Caco-2 (cell line): ENCODE data around the gene MTX1. TPM values are rescaled to one million over a fixed set of nuclear protein-coding genes. Genes with fewer than 3 reads are reported as not detected.
"Not testable (repeated sequence)": the region's sequence is repeated elsewhere in the genome, so short reads cannot be mapped to it uniquely, and the experiment has no call there.

ENCODE experiments used
- BruUV-seq: library from RNA; stranded (reverse); fragments of 400-500 nt; replicated peaks from 2 replicates; lab custom pipeline; 2021; lab: Mats Ljungman, UMichigan
- CTCF ChIA-PET: fragments of 300-600 bp; sonication (Branson Sonifier 250); formaldehyde crosslinking; loops from one replicate; lab custom pipeline; 2022; ENCODE audit warnings: antibody characterized with exemption; lab: Charles Lee
- POLR2A ChIA-PET: fragments of 300-600 bp; sonication (Branson Sonifier 250); formaldehyde crosslinking; loops from one replicate; lab custom pipeline; 2022; ENCODE audit warnings: antibody characterized with exemption; lab: Charles Lee
- DNase-seq, 2 experiments: peaks; one replicate each; pipeline versions ENCODE4 v3.0.0 to v3.0.0-alpha.2; 2020 to 2022
- H3K27me3 ChIP-seq: replicated peaks from 2 replicates; pipeline ENCODE4 v1.6.0; 2011; ENCODE audit warnings: low read length; ENCODE audit not compliant: control insufficient read depth, insufficient read depth
- H3K36me3 ChIP-seq: 2 replicates; pipeline ENCODE4 v1.5.1; 2011; ENCODE audit warnings: low read length; ENCODE audit not compliant: control insufficient read depth, insufficient read depth
- H3K4me1 ChIP-seq: fragments of 250-450 bp; sonication (Bioruptor Pico); 2 replicates; pipeline ENCODE4 v1.5.1; 2020; ENCODE audit warnings: mild to moderate bottlenecking
- H3K4me3 ChIP-seq: 2 replicates; pipeline ENCODE4 v1.5.1; 2011; ENCODE audit warnings: low read depth, mild to moderate bottlenecking, control low read depth, low read length
- H3K9me3 ChIP-seq: fragments of 250-450 bp; sonication (Bioruptor Pico); 2 replicates; pipeline ENCODE4 v1.5.1; 2020; ENCODE audit warnings: mild to moderate bottlenecking, moderate library complexity
- H3K27ac Mint-ChIP-seq: one replicate; pipeline ENCODE4 v1.8.0; 2022; ENCODE audit warnings: mixed read lengths; ENCODE audit not compliant: unreplicated experiment
- H3K27me3 Mint-ChIP-seq: one replicate; pipeline ENCODE4 v1.8.0; 2022; ENCODE audit warnings: mixed read lengths; ENCODE audit not compliant: insufficient read depth, unreplicated experiment
- H3K36me3 Mint-ChIP-seq: one replicate; pipeline ENCODE4 v1.8.0; 2022; ENCODE audit warnings: mild to moderate bottlenecking, mixed read lengths; ENCODE audit not compliant: insufficient read depth, unreplicated experiment
- H3K4me1 Mint-ChIP-seq: one replicate; pipeline ENCODE4 v1.8.0; 2022; ENCODE audit warnings: low read depth, mixed read lengths; ENCODE audit not compliant: unreplicated experiment
- H3K4me3 Mint-ChIP-seq: one replicate; pipeline ENCODE4 v1.8.0; 2022; ENCODE audit warnings: mild to moderate bottlenecking, moderate library complexity, mixed read lengths; ENCODE audit not compliant: unreplicated experiment
- H3K9me3 Mint-ChIP-seq: one replicate; pipeline ENCODE4 v1.8.0; 2022; ENCODE audit warnings: mixed read lengths; ENCODE audit not compliant: unreplicated experiment
- intact Hi-C: fragments of 100-400 bp; cut with micrococcal nuclease; formaldehyde crosslinking; loops from one replicate; pipeline ENCODE4 v1.10.0; 2022; ENCODE audit not compliant: unreplicated experiment
- total RNA-seq: library from RNA; stranded (reverse); gene quantifications from 2 replicates; pipeline ENCODE4 v1.2.3, GENCODE V29; 2022
- TF ChIP-seq, protein P1 (sequence below), 2 experiments: fragments of 200-600 bp in 1 of 2; IDR thresholded peaks; 1 replicate in 1 of 2; 2 replicates in 1 of 2; pipeline versions ENCODE4 v1.5.1 to v1.8.0; 2011 to 2022; ENCODE audit warnings: antibody characterized with exemption in 1 of 2, control low read depth in 1 of 2, inconsistent platforms in 1 of 2, low read depth in 1 of 2, low read length in 1 of 2, mild to moderate bottlenecking in 1 of 2, moderate library complexity in 1 of 2; ENCODE audit not compliant: insufficient read depth in 1 of 2, severe bottlenecking in 1 of 2, unreplicated experiment in 1 of 2

MTX1 gene
- total RNA-seq, 1 experiment from 2014 or later, result 65.3 TPM

DNA sequence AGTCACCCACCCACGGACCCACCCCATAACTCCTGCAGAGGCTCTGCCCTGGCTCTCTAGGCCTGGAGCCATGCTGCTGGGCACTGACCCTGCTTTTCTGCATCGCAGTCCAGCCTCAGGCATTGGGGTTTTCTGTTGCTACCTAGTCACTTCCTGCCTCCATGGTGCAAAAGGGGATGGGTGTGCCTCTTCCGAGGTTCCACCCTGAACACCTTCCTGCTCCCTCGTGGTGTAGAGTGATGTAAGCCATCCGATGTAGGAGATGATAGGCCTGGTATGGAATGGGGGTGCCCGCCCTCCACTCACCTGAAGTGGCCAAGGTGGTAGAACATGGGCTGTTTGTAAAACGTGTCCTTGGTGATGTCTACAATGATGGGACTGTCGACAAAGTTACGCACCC lies 26.9 kb downstream of the MTX1 start:
- H3K4me1 Mint-ChIP-seq, DNase-seq, H3K27ac Mint-ChIP-seq, POLR2A ChIA-PET, BruUV-seq, H3K27me3 ChIP-seq, H3K36me3 Mint-ChIP-seq, H3K4me3 ChIP-seq, H3K9me3 ChIP-seq, intact Hi-C loops, H3K4me3 Mint-ChIP-seq, H3K27me3 Mint-ChIP-seq, H3K4me1 ChIP-seq, CTCF ChIA-PET, H3K36me3 ChIP-seq, H3K9me3 Mint-ChIP-seq: not testable (repeated sequence)

DNA sequence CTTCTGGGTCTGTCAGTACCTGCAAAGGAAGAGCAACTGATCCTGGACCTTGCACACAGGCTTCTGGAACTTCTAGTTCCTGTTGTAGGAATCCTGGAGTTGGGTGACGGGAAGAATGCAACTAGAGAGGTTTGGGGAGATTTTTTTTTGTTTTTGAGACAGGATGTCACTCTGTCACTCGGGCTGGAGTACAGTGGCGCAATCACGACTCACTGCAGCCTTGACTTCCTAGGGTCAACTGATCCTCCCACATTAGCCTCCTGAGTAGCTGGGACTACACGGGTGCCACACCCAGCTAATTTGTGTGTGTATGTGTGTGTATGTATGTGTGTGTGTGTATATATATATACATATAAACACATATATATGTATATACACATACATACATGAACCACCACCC lies 28.0 kb downstream of the MTX1 start:
- CTCF ChIA-PET, result no interaction called here
- no peak for DNase-seq

DNA sequence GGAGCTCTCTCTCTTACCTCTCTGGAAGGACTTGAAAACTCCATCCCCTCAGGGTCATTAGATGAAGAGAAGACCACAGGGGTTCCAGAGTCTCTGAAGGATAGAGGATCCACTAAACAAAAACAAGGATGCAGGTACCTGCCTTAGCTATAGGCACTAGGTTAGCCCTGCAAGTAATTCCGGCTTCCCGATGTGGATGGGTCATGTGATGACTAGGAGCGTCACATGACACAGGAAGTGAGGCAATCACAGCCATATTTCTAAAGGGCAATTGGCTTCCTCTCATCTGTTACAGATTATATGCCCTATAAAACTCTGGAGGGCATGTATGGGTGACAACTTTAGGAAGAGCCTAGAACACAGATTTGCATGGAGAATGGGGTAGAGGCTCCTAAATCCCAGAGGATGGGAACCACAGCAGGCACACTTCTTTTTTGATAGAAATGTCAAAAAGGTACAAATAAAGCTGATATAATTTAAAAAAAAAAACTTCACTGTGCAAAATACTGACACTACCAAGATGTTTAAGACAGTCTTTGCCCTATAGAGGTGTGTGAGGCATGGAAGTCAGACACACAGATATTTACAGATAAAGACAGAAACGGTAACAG lies 32.7 kb downstream of the MTX1 start:
- Mint-ChIP-seq H3K36me3 (peaks cover 17% of the 10 kb centered on the region), H3K27ac (peak overlapping the region; percentile 74), H3K4me1 (peaks cover 24% of the 10 kb centered on the region), H3K4me3 (peak overlapping the region; percentile 71), H3K9me3 (no peaks in the 10 kb centered on the region), H3K27me3 (peaks cover 3% of the 10 kb centered on the region)
- ChIA-PET CTCF (interaction anchor here (0.6 to 1.3 kb wide), 3 partner anchors 9 to 74 kb away, joined by 3 to 6 read pairs (median 3); no protein-coding TSS in a partner anchor), POLR2A (interaction anchor here (0.6 kb wide), 1 partner anchor 15 kb away, joined by 4 read pairs; no protein-coding TSS in a partner anchor)
- peak; percentile 77 to 80 for DNase-seq
- no peaks in the 10 kb centered on the region for H3K36me3 ChIP-seq
- no TSS peak for BruUV-seq
- H3K27me3 ChIP-seq, result no peaks in the 10 kb centered on the region
- no peaks in the 10 kb centered on the region for H3K9me3 ChIP-seq
- TF ChIP-seq, protein P1, sequence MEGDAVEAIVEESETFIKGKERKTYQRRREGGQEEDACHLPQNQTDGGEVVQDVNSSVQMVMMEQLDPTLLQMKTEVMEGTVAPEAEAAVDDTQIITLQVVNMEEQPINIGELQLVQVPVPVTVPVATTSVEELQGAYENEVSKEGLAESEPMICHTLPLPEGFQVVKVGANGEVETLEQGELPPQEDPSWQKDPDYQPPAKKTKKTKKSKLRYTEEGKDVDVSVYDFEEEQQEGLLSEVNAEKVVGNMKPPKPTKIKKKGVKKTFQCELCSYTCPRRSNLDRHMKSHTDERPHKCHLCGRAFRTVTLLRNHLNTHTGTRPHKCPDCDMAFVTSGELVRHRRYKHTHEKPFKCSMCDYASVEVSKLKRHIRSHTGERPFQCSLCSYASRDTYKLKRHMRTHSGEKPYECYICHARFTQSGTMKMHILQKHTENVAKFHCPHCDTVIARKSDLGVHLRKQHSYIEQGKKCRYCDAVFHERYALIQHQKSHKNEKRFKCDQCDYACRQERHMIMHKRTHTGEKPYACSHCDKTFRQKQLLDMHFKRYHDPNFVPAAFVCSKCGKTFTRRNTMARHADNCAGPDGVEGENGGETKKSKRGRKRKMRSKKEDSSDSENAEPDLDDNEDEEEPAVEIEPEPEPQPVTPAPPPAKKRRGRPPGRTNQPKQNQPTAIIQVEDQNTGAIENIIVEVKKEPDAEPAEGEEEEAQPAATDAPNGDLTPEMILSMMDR (IDR thresholded peaks at IDR 0.05; ENCODE audit: insufficient read depth in 1 of 2, low read depth in 1 of 2, low read length in 1 of 2, severe bottlenecking in 1 of 2, unreplicated experiment in 1 of 2), result no peak
- intact Hi-C loops, result loop anchor here (5.0 kb wide), 1 partner anchor 49 kb away; no protein-coding TSS in a partner anchor
- H3K4me3 ChIP-seq, result peak overlapping the region; percentile 25
- peaks cover 6% of the 10 kb centered on the region; the same call in 1 of the 2 replicates for H3K4me1 ChIP-seq

More for the DNA sequence above, 28.0 kb downstream of the MTX1 start:
- intact Hi-C loops, result no loop called here
- Mint-ChIP-seq H3K27me3 (no peaks in the 10 kb centered on the region), H3K9me3 (no peaks in the 10 kb centered on the region), H3K36me3 (peaks cover 5% of the 10 kb centered on the region), H3K4me1 (peaks cover 10% of the 10 kb centered on the region), H3K27ac (no peak overlapping the region), H3K4me3 (no peak overlapping the region)
- no peaks in the 10 kb centered on the region for H3K4me1 ChIP-seq
- BruUV-seq, result no TSS peak
- POLR2A ChIA-PET, result no interaction called here
- TF ChIP-seq, protein P1 (IDR thresholded peaks at IDR 0.05; ENCODE audit: insufficient read depth in 1 of 2, low read depth in 1 of 2, low read length in 1 of 2, severe bottlenecking in 1 of 2, unreplicated experiment in 1 of 2), result no peak
- no peaks in the 10 kb centered on the region for H3K9me3 ChIP-seq
- no peak overlapping the region for H3K4me3 ChIP-seq
- H3K36me3 ChIP-seq, result 0 out of 2 replicates have a peak, but pooled peaks cover 1% of the 10 kb centered on the region
- no peaks in the 10 kb centered on the region for H3K27me3 ChIP-seq
